Panc1 (cell line): ENCODE results near the gene ARHGEF40. TPM values are rescaled to one million over a fixed set of nuclear protein-coding genes. Genes with fewer than 3 reads are reported as not detected.

Source experiments
- ATAC-seq: fragments of 200-7000 bp; cut with Tn5 transposase; 2 replicates; pipeline ENCODE4 v1.9.1; 2020; ENCODE audit warnings: mild to moderate bottlenecking, moderate library complexity
- BruUV-seq: library from RNA; stranded (reverse); fragments of 400-500 nt; replicated peaks from 2 replicates; lab custom pipeline; 2021; lab: Mats Ljungman, UMichigan
- CTCF ChIA-PET: fragments of 300-600 bp; sonication (Branson Sonifier 250); formaldehyde crosslinking; loops from one replicate; lab custom pipeline; 2022; ENCODE audit warnings: antibody characterized with exemption; lab: Charles Lee
- POLR2A ChIA-PET: fragments of 300-600 bp; sonication (Branson Sonifier 250); formaldehyde crosslinking; loops from one replicate; lab custom pipeline; 2022; ENCODE audit warnings: antibody characterized with exemption; lab: Charles Lee
- DNase-seq: peaks from one replicate; pipeline ENCODE4 v3.0.0-alpha.2; 2010; ENCODE audit warnings: low read depth, low spot score
- H3K27ac ChIP-seq: 2 replicates; pipeline ENCODE4 v1.5.1; 2011; ENCODE audit warnings: mild to moderate bottlenecking, low read length, inconsistent platforms
- H3K27me3 ChIP-seq: fragments of 200-500 bp; sonication (Bioruptor generic); 2 replicates; pipeline ENCODE4 v1.6.0; 2014; ENCODE audit warnings: low read length, inconsistent platforms; ENCODE audit not compliant: control insufficient read depth, insufficient read depth
- H3K36me3 ChIP-seq: fragments of 200-500 bp; sonication (Bioruptor generic); 2 replicates; pipeline ENCODE4 v1.5.1; 2014; ENCODE audit warnings: inconsistent platforms, mild to moderate bottlenecking, low read length, moderate library complexity; ENCODE audit not compliant: control insufficient read depth, insufficient read depth
- H3K4me1 ChIP-seq: 2 replicates; pipeline ENCODE4 v1.5.1; 2011; ENCODE audit warnings: inconsistent platforms, mild to moderate bottlenecking, low read length, moderate library complexity; ENCODE audit not compliant: control insufficient read depth, insufficient read depth
- H3K4me3 ChIP-seq, 2 experiments: 2 replicates each; pipeline ENCODE4 v1.5.1; 2011 to 2012; ENCODE audit warnings: low read depth in 2 of 2, low read length in 2 of 2, mild to moderate bottlenecking in 2 of 2, inconsistent platforms in 1 of 2, moderate library complexity in 1 of 2
- H3K9me3 ChIP-seq: fragments of 200-500 bp; sonication (Bioruptor generic); 2 replicates; pipeline ENCODE4 v1.5.1; 2014; ENCODE audit warnings: low read depth, mild to moderate bottlenecking, inconsistent platforms, low read length, moderate library complexity; ENCODE audit not compliant: control insufficient read depth, insufficient read depth
- CTCF ChIP-seq: fragments of 450-650 bp; IDR thresholded peaks from 2 replicates; pipeline ENCODE4 v1.5.1; 2017; ENCODE audit warnings: mild to moderate bottlenecking
- POLR2AphosphoS5 ChIP-seq: IDR thresholded peaks from 2 replicates; pipeline ENCODE4 v1.6.1; 2012; ENCODE audit warnings: mild to moderate bottlenecking, low read depth, low read length, moderate library complexity
- REST ChIP-seq, 2 experiments: IDR thresholded peaks; 2 replicates each; pipeline ENCODE4 v1.6.1; 2011 to 2012; ENCODE audit warnings: low read depth in 2 of 2, control low read depth in 1 of 2, low read length in 1 of 2, mild to moderate bottlenecking in 1 of 2, moderate library complexity in 1 of 2; ENCODE audit not compliant: insufficient read depth in 1 of 2
- SIN3A ChIP-seq: IDR thresholded peaks from 2 replicates; pipeline ENCODE4 v1.6.1; 2012; ENCODE audit warnings: low read depth, mild to moderate bottlenecking, low read length, moderate library complexity, borderline replicate concordance; ENCODE audit not compliant: insufficient read depth
- TCF7L2 ChIP-seq: IDR thresholded peaks from 2 replicates; pipeline ENCODE4 v1.6.1; 2011; ENCODE audit warnings: mild to moderate bottlenecking, low read depth, low read length, inconsistent platforms
- in situ Hi-C: cut with HindIII; loops from 2 replicates; pipeline ENCODE4 v1.10.0; 2016; ENCODE audit warnings: low sequenced_read_pairs, low pct_unique_long_range_greater_than_20kb
- intact Hi-C: fragments of 100-400 bp; cut with micrococcal nuclease; formaldehyde crosslinking; loops from one replicate; pipeline ENCODE4 v1.10.0; 2022; ENCODE audit not compliant: unreplicated experiment
- total RNA-seq: library from RNA; stranded (reverse); gene quantifications from one replicate; pipeline ENCODE4 v1.2.1, GENCODE V29; 2021; ENCODE audit not compliant: unreplicated experiment

ARHGEF40 gene
- total RNA-seq, 1 experiment from 2014 or later, result 11.1 TPM

GRCh38 chr14:21106498-21107282 is 36.6 kb downstream of the ARHGEF40 start:
- ChIA-PET POLR2A (no interaction called here), CTCF (interaction anchor here (2.7 kb wide), 1 partner anchor 92 kb away, joined by 18 read pairs; no protein-coding TSS in a partner anchor)
- intact Hi-C loops (loop anchor here (2.0 to 5.0 kb wide), 2 partner anchors 39 to 92 kb away; no protein-coding TSS in a partner anchor), in situ Hi-C loops (no loop called here)
- peak; percentile 61 for DNase-seq
- H3K27me3 ChIP-seq, result no peaks in the 10 kb centered on the region
- no peak overlapping the region for H3K27ac ChIP-seq
- H3K9me3 ChIP-seq, result no peaks in the 10 kb centered on the region
- peaks cover 13% of the 10 kb centered on the region for H3K4me1 ChIP-seq
- H3K36me3 ChIP-seq, result no peaks in the 10 kb centered on the region
- H3K4me3 ChIP-seq, result peak overlapping the region in 1 of 2 experiments; percentile 6; a peak in 2 of 4 replicates
- ATAC-seq, result peak; percentile 55
- TF ChIP-seq SIN3A (no peak), CTCF (peak; percentile 92)
- no TSS peak for BruUV-seq

DNA sequence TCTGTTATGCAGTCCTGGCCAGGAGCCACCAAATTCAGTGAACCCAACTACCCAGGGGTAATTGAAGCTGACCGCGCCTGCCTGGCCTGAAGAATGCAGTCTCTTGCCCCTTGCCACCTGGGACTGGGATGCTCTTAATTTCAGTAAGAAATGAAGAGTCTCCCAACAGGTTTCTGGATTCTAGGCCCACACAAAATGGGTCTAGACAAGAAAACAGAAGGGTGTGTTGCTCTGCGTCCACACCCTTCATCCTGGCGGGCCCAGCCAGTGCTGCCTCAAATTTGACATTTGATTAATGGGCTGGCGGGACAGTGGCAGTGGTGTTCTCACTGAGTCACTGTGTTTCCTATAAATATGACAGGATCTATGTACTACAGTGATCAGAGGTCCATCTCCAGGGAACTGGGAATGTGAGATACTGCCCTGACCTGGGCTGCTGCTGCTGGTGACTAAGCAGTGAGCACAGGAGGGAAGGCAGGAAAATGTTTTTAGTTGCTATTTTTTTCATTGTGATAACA is 37.2 kb downstream of the ARHGEF40 start:
- Histone ChIP-seq H3K4me3 (no peak overlapping the region), H3K4me1 (peaks cover 13% of the 10 kb centered on the region), H3K9me3 (no peaks in the 10 kb centered on the region), H3K36me3 (no peaks in the 10 kb centered on the region), H3K27ac (no peak overlapping the region), H3K27me3 (no peaks in the 10 kb centered on the region)
- DNase-seq (no peak), ATAC-seq (no peak; the same call in 1 of the 2 replicates)
- ChIA-PET POLR2A (no interaction called here), CTCF (no interaction called here)
- in situ Hi-C loops, result no loop called here
- intact Hi-C loops, result loop anchor here (2.0 to 5.0 kb wide), 2 partner anchors 40 to 93 kb away; no protein-coding TSS in a partner anchor
- no TSS peak for BruUV-seq
- TF ChIP-seq SIN3A, result no peak
- no peak for TF ChIP-seq REST (IDR thresholded peaks at IDR 0.05; ENCODE audit: insufficient read depth in 1 of 2, low read depth in 2 of 2, low read length in 1 of 2)
- TF ChIP-seq TCF7L2, result no peak
- no peak for TF ChIP-seq POLR2AphosphoS5
- TF ChIP-seq CTCF, result no peak
